NK-92 (cell line): Measurements from ENCODE around the gene SIRPB2.

Experiments used
- DNase-seq: peaks from one replicate; lab custom pipeline; 2025; ENCODE audit not compliant: unreplicated experiment; lab: John Stamatoyannopoulos, UW

SIRPB2 gene

DNA sequence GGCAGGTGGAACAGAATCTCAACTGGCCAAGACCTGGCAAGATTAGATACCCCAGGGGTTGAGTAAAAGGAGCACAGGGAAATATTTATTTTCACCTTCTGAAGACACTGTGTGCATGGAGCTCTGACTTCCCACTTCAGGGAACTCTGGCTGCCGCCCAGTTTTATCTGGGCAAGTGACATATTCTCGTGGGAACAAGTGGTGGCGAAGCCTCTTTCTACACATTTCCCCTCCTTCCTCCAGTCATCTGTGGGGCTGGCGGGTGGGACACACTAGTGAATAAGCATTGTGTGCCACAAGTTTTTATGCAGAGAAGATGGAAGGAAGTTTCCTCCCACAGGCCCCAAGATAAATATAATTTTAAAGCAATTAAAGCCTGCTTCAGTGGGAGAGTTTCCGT is 48.1 kb downstream of the SIRPB2 start:
- DNase-seq = no peak

DNA sequence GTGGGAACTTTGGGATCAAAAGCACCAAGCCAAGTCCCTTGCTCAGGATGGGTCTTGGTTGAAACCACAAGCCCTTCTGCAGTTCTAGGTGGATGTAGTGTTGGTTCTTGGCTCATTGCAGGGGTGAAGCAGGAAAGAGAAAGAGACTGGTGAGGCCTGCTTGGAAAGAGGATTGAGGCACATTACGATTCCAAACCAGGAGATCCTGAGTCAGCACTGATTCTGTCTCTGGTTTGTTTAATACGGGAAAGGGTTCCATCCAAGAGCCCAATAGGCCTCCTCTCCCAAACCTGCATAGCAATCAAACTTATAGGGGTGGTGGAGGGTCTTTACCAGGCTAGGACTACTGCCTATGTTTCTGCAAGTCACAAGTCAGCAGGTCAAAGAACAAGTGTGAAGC is 48.9 kb downstream of the SIRPB2 start:
- no peak for DNase-seq

DNA sequence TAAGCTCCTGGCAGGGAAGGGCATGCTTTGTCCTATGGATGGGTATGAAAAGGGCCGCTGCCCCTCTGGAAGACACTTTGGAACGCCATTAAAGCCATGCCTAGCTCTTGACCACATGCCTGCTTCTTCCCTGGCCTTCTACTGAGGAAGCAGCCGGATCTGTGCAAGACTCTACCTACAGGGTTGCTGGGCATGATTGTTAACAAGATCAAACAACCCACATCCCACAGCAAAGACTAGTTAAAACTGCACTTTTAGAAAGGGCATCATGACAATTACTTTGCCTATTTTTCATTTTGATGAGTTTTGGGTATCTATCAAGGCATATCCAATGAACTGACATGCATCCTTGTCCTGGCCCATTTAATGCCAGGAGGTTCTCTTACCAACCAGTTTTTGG is 50.1 kb downstream of the SIRPB2 start:
- DNase-seq = no peak

DNA sequence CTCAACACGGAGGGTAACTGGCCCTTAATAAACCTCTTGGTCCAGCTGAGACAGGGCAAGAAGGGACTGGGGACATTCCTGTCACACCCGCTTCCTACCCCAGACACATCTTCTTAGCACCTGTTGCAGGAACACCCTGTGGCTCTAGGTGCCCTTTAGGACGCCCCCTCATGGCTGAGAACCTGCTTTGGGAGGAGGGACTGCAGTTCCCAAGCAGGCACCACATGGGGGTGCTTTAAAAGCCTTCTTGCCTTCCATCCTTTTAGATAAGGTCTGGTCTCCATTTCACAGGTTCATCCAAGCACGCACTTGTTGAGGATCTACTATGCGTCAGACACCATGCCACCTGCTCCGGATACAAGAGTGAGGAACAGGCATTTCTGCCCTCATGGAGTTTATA is 51.2 kb downstream of the SIRPB2 start:
- DNase-seq = no peak

DNA sequence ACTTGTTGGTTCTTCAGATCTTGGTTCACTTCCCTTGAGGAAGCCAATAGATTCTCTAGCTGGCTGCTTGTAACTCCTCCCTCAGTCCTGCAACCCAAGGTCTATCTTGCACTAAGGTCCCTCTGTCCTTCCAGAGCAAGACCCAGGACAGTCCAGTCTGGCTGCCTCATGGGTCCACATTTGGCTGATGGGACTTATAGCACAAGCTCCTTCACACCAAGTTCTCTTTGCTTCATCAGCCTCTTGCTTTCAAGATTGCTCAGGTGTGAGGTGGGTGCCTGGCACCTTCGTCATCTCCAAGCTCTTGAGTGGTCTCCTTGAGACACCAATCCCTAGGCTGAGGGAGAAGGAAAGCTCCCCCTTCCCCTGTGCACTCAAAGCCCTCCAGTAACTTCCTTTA is 52.9 kb downstream of the SIRPB2 start:
- DNase-seq = no peak

DNA sequence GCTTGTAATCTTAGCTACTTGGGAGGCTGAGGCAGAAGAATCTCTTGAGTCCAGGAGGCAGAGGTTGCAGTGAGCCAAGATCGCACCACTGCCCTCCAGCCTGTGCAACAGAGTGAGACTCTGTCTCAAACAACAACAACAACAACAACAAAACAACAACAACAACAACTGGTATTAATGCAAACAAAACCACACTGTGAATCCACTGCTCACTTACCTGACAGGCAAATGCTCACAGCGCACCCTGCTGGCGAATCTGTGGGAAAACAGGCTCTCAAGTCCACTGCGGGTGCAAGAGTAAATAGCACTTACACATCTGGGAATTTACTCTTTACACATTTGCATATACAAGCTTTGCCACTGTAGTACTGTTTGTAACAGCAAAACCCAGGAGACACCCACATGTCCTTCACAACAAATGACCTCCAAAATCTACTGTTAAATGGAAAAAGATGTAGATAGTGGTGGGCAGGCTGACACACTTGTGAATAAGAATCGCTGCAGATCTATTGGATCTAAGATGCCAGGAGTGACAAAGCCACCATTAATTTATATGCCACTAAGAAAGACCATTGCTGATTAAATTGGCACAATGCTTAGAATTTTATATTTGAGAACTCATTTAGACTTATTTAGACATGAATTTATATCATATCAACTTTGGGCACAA is 53.9 kb downstream of the SIRPB2 start:
- no peak for DNase-seq

DNA sequence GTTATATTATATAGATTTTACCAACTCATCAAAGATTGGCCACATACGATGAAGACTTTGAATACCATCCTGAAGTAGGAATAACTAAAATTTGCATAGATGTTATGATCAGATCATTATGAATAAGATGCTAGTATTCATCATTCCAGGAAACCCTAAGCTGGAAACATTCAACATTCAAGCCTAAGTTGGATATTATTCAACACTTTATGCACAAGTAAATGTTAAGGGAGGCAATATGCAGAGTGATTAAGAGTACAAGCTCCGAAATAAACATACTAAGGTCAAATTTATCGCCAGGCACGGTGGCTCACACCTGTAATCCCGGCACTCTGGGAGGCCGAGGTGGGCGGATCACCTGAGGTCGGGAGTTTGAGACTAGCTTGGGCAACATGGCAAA is 55.0 kb downstream of the SIRPB2 start:
- DNase-seq = no peak

DNA sequence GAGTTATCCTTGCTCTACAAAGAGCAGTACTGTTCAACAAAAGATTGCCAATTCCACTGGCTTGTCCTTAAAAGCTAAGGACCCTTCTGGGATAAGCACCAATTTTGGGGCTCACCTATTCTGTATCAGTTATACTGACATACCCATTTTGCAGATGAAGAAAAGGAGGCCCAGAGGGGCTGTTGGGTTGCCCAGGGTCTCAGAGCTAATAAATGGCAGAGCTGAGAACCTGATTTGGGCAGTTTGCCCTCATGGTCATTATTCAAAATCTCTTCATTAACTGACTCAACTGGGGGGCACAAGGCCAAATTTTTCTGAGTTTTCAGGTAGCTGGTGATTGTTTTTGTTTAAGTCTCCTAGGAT is 55.9 kb downstream of the SIRPB2 start:
- DNase-seq = no peak

DNA sequence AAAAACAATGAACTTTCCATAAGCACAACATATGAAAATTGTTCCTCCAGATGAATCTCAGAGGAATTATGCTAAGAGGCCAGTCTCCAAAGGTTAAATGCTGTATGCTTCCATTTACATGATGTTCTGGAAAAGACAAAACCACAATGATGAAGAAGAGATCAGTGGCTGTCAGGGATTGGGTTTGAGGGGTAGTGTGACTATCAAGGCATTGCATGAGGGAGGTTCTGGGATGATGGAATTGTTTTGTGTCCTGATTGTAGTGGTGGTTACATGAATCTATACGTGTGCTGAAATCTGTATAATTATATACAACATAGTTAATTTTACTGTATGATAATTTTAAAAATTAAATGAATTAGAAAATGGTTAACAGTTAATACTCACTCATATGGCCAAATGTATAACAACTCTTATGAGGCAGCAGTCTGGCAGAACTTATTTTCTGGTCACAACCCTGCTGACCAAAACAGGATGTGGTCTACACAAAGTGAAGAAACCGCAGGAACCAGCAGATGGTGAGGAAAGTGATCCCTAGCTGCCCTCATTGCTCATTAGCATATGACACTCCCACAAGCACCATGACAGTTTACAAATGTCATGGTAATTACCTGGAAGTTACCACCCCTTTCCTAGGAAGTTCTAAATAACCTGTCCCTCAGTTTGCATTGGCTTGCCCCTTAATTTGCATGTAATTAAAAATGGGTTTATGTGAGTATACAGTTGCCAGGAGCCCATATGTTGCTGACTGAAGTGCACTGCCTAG is 56.5 kb downstream of the SIRPB2 start:
- no peak for DNase-seq

DNA sequence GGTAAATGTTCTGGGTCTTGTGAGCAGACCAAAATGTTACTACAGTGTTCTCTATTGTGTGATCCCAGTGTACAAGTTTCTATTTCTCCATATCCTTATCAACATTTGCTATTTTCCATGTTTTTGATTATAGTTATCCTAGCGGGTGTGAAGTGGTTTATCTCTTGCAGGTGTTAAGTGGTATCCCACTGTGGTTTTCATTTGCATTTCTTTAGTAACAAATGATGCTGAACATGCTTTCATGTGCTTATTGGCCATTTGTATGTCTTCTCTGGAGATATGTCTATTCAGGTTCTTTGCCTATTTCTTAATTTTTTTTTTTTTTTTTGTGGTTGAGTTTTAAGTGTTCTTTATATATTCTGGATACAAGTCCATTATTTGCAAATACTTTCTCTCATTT is 60.1 kb downstream of the SIRPB2 start:
- no peak for DNase-seq

DNA sequence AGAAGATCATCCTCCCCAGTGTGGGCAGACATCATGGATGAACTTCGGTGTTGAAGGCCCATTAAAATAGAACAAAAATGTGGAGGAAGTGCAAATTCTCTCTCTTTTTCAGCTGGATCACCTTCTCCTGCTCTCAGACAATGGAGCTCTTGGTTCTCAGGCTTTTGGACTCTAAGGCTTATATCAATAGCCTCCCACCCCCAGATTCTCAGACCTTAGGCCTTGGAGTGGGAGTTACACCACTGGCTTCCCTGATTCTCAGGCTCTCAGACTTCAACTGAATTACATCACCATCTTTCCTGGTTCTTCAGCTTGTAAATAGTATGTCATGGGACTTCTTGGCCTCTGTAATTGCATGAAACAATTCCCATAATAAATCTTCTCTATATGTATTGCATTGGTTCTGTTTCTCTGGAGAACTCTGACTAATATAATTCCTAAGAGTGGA is 61.2 kb downstream of the SIRPB2 start:
- DNase-seq = no peak

DNA sequence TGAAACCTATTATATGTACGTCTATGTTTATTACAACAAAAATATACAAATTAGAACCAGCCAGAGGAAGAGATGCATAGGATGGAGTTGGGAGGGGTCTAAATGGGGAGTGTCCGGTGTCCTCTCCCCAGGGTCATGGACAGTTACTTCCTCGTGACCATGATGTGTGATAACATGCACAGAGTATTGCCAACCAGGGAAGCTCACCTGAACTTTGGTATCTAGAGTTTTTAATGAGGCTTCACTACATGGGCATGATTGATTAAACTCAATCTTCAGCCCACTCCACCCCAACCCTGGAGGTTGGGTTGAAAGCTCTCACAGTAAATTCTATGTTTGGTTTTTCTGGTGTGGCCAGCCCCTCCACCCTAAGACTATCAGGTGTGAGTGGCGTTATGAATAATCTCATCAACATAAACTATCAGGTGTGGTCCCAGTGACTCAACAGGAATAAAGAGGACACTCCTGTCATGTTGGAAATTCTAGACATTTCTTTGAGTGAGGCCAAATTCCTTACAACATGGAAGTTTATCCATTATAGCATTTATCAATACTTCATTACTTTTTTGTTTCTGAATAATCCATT is 62.0 kb downstream of the SIRPB2 start:
- no peak for DNase-seq

DNA sequence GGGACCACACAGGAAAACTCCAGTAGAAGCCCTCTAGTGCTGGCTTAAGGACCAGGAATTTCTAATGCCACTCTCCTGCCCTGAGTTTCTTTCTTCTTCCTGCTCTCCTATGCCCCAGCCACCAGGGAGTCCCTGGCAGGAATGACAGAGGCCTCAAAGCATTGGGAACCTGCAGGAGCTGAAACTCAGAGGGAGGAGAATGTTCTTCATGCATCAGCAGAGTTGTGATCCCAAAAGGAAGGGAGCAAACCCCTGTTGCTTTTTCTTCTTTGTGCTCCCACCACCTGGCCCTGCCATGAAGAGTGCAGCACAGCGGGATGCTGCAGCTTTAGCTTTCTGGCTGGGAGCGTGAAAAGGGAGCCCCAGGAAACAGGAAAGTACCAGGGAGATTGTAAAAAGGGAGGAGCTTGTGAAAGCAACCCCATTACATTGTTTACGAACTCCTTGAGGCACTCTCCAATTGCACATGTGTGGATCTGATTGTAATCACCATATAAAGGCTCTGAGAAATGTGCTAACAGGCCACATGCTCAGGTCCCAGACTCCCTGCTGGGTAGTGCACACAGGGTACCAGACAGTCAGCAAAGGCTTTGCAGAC is 63.7 kb downstream of the SIRPB2 start:
- no peak for DNase-seq

DNA sequence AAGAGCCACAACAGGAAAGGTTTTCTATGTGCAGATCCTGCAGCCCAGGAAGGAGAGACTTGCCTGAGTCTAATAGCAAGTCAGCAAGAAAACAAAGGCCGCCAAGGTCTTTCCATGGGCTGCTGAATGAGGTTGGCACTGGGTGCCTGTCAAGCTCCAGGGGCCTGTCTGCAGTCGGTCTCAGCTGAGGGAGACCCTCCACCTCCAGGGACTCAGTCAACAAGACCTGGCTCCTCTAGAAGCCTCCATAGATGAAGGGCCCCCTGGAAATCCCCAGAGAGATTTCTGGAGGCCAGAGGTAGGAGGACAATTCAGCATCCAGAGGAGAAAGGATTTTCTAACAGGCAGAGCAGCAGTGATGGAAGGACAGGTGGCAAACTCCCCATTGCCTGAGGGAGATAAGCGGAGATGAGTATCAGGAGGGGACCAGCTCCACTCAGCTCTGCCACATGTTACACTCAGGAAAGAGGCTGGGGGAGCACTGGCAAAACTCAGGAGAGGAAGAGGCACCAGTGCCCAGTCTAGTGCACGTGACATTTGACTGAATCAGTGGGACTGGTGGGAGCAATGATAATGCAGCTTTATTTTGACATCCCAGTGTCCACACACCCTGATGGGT is 64.9 kb downstream of the SIRPB2 start:
- DNase-seq = no peak
